Ascending aorta (tissue), 2 donors: ENCODE measurements around the gene SZT2. TPM values are rescaled to one million over a fixed set of nuclear protein-coding genes. Genes with fewer than 3 reads are reported as not detected.

Experiments
- DNase-seq, 2 donors: peaks; one replicate each; pipeline ENCODE4 v3.0.0-alpha.2; 2019; ENCODE audit warnings: low spot score in 2 of 2
- H3K27ac ChIP-seq, 2 donors: fragments of 200-600 bp; sonication (generic); one replicate each; pipeline ENCODE4 v1.5.1; 2016 to 2017; ENCODE audit warnings: mild to moderate bottlenecking in 1 of 2
- H3K27me3 ChIP-seq: fragments of 200-600 bp; sonication (generic); one replicate; pipeline ENCODE4 v1.5.1; 2017
- H3K36me3 ChIP-seq, 2 donors: fragments of 200-600 bp; sonication (generic); one replicate each; pipeline ENCODE4 v1.5.1; 2016
- H3K4me1 ChIP-seq, 2 donors: fragments of 200-600 bp; sonication (generic); one replicate each; pipeline ENCODE4 v1.5.1; 2016 to 2017; ENCODE audit warnings: mild to moderate bottlenecking in 1 of 2
- H3K4me3 ChIP-seq, 2 donors: fragments of 200-600 bp; sonication (generic); one replicate each; pipeline ENCODE4 v1.5.1; 2016 to 2017; ENCODE audit warnings: mild to moderate bottlenecking in 1 of 2
- H3K9me3 ChIP-seq, 2 donors: fragments of 200-600 bp; sonication (generic); one replicate each; pipeline ENCODE4 v1.5.1; 2016
- CTCF ChIP-seq, 3 experiments: fragments of 200-600 bp in 2 of 3; fragments of 450-650 bp in 1 of 3; sonication (generic) in 2 of 3; IDR thresholded peaks; one replicate each; pipeline ENCODE4 v1.5.1; 2016 to 2019; ENCODE audit warnings: antibody characterized with exemption in 3 of 3, mild to moderate bottlenecking in 1 of 3, moderate library complexity in 1 of 3
- intact Hi-C: fragments of 100-400 bp; cut with DNase I; formaldehyde crosslinking; loops from one replicate; pipeline ENCODE4 v1.15.1; 2023
- total RNA-seq: library from RNA; depleted of rRNA; stranded (reverse); fragments of >200 nt; gene quantifications from one replicate; pipeline ENCODE4 v1.1.0, GENCODE V29; 2016

Gene SZT2
- total RNA-seq, 1 donor from 2014 or later = 35.9 TPM

GRCh38 chr1:43352351-43352705 lies 37.4 kb upstream of the SZT2 start:
- no peak for DNase-seq
- no peak for TF ChIP-seq CTCF (IDR thresholded peaks at IDR 0.05)
- Histone ChIP-seq H3K27ac (no peak overlapping the region), H3K4me3 (no peak overlapping the region), H3K36me3 (no peaks in the 10 kb centered on the region), H3K9me3 (no peaks in the 10 kb centered on the region), H3K27me3 (no peaks in the 10 kb centered on the region), H3K4me1 (no peaks in the 10 kb centered on the region)
- intact Hi-C loops = loop anchor here (10.0 kb wide), 2 partner anchors 418 to 508 kb away; partner anchors contain the start of gene ZNF691

GRCh38 chr1:43352881-43353280 lies 36.8 kb upstream of the SZT2 start:
- no peak for DNase-seq
- Histone ChIP-seq H3K9me3 (no peaks in the 10 kb centered on the region), H3K27me3 (no peaks in the 10 kb centered on the region), H3K4me1 (peaks cover 0 to 2% of the 10 kb centered on the region in 2 donors), H3K36me3 (no peaks in the 10 kb centered on the region), H3K27ac (no peak overlapping the region), H3K4me3 (no peak overlapping the region)
- TF ChIP-seq CTCF (IDR thresholded peaks at IDR 0.05) = no peak
- intact Hi-C loops = loop anchor here (10.0 kb wide), 2 partner anchors 418 to 508 kb away; partner anchors contain the start of gene ZNF691

DNA sequence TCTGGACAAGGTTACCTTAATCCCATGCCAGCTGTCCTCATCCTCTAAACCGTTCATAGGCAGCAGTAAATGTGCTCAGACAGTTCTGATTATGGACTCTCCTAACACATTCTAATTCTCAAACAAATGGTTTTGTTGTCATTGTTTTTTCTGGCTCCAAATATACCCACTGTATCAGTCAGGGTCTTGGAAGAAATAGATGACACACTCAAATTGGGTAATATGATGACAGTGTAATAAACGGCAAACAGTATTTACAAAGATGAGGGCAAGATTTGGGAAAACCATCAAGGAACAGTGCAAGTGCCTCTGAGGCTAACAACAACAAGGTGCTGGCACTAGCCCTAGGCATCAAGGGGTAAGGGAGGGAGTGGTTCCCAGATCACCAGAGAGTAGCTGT lies 35.2 kb upstream of the SZT2 start:
- intact Hi-C loops = loop anchor here (10.0 kb wide), 2 partner anchors 420 to 510 kb away; partner anchors contain the start of gene ZNF691
- Histone ChIP-seq H3K27me3 (no peaks in the 10 kb centered on the region), H3K4me1 (peaks cover 6 to 7% of the 10 kb centered on the region in 2 donors), H3K27ac (no peak overlapping the region), H3K9me3 (no peaks in the 10 kb centered on the region), H3K36me3 (no peaks in the 10 kb centered on the region), H3K4me3 (no peak overlapping the region)
- DNase-seq = no peak
- no peak for TF ChIP-seq CTCF (IDR thresholded peaks at IDR 0.05)

- no peak for DNase-seq
- no peaks in the 10 kb centered on the region for H3K27me3 ChIP-seq
- peaks cover 6 to 7% of the 10 kb centered on the region in 2 donors for H3K4me1 ChIP-seq
- no peak overlapping the region for H3K4me3 ChIP-seq
- intact Hi-C loops = loop anchor here (5.0 to 10.0 kb wide), 5 partner anchors 97 to 673 kb away; partner anchors contain the start of genes HYI, PTPRF, YBX1 and ZNF691
- no peak overlapping the region for H3K27ac ChIP-seq
- H3K36me3 ChIP-seq = no peaks in the 10 kb centered on the region
- no peak for TF ChIP-seq CTCF (IDR thresholded peaks at IDR 0.05)
- H3K9me3 ChIP-seq = no peaks in the 10 kb centered on the region
These were observed 34.8 kb upstream of the SZT2 start for GRCh38 chr1:43354936-43355335.

- no peak overlapping the region for H3K4me3 ChIP-seq
- no peaks in the 10 kb centered on the region for H3K9me3 ChIP-seq
- intact Hi-C loops = loop anchor here (5.0 to 10.0 kb wide), 5 partner anchors 95 to 675 kb away; partner anchors contain the start of genes HYI, PTPRF, YBX1 and ZNF691
- DNase-seq = no peak
- H3K36me3 ChIP-seq = peaks cover 5 to 9% of the 10 kb centered on the region in 2 donors
- H3K4me1 ChIP-seq = peaks cover 6 to 7% of the 10 kb centered on the region in 2 donors
- H3K27me3 ChIP-seq = no peaks in the 10 kb centered on the region
- no peak overlapping the region for H3K27ac ChIP-seq
- TF ChIP-seq CTCF (IDR thresholded peaks at IDR 0.05) = no peak
These were observed 32.4 kb upstream of the SZT2 start for GRCh38 chr1:43357251-43357650.
